H1 (cell line): ENCODE measurements around the gene HABP4. TPM values are rescaled to one million over a fixed set of nuclear protein-coding genes. Genes with fewer than 3 reads are reported as not detected.

Source experiments
- CTCF ChIA-PET: fragments of 300-600 bp; sonication (Branson Sonifier 250); formaldehyde crosslinking; loops from one replicate; lab custom pipeline; 2021; ENCODE audit not compliant: partially characterized antibody; lab: Charles Lee
- POLR2A ChIA-PET: fragments of 300-600 bp; sonication (Branson Sonifier 250); formaldehyde crosslinking; loops from one replicate; lab custom pipeline; 2021; ENCODE audit warnings: inconsistent platforms; ENCODE audit not compliant: partially characterized antibody; lab: Charles Lee
- DNase-seq, 2 experiments: peaks; one replicate each; pipeline versions ENCODE4 v3.0.0 to v3.0.0-alpha.2; 2010 to 2022; ENCODE audit warnings: low spot score in 2 of 2, low read depth in 1 of 2, mixed read lengths in 1 of 2
- FAIRE-seq: peaks from 2 replicates; lab custom pipeline; 2011; peaks lifted over from hg19 to GRCh38; lab: Jason Lieb, UNC
- H2AFZ ChIP-seq: 2 replicates; pipeline ENCODE4 v1.8.1; 2012; ENCODE audit warnings: low read length, inconsistent platforms
- H2AK5ac ChIP-seq: 2 replicates; pipeline ENCODE4 v1.6.1; 2013; ENCODE audit warnings: low read depth, low read length
- H2BK120ac ChIP-seq: replicated peaks from 2 replicates; pipeline ENCODE3; 2013; ENCODE audit warnings: low read depth, low read length, inconsistent platforms
- H2BK12ac ChIP-seq: 2 replicates; pipeline ENCODE4 v1.6.1; 2013; ENCODE audit warnings: low read depth, low read length
- H2BK15ac ChIP-seq: 2 replicates; pipeline ENCODE4 v1.6.1; 2013; ENCODE audit warnings: low read length
- H2BK20ac ChIP-seq: 2 replicates; pipeline ENCODE4 v1.6.1; 2013; ENCODE audit warnings: low read length
- H2BK5ac ChIP-seq: 2 replicates; pipeline ENCODE4 v1.6.1; 2013; ENCODE audit warnings: low read depth, low read length
- H3K14ac ChIP-seq: 2 replicates; pipeline ENCODE4 v1.6.1; 2013; ENCODE audit warnings: inconsistent platforms; ENCODE audit not compliant: insufficient read length
- H3K18ac ChIP-seq: 2 replicates; pipeline ENCODE4 v1.6.1; 2013; ENCODE audit warnings: low read length; ENCODE audit errors: extremely low read depth
- H3K23ac ChIP-seq: 2 replicates; pipeline ENCODE4 v1.6.1; 2013; ENCODE audit warnings: inconsistent platforms; ENCODE audit not compliant: insufficient read length
- H3K23me2 ChIP-seq: 2 replicates; pipeline ENCODE4 v1.6.1; 2013; ENCODE audit warnings: low read depth, low read length
- H3K27ac ChIP-seq: 2 replicates; pipeline ENCODE4 v1.6.1; 2011; ENCODE audit warnings: low read depth, low read length, inconsistent platforms
- H3K27me3 ChIP-seq, 4 experiments: replicated peaks in 1 of 4; 1 replicate in 1 of 4; 2 replicates in 3 of 4; pipeline versions ENCODE4 v1.6.1 to v1.8.1; 2011 to 2013; ENCODE audit warnings: low read length in 3 of 4, mild to moderate bottlenecking in 3 of 4, inconsistent platforms in 2 of 4, mixed read lengths in 2 of 4, moderate library complexity in 1 of 4; ENCODE audit not compliant: control insufficient read depth in 3 of 4, insufficient read depth in 3 of 4; ENCODE audit errors: extremely low read depth in 1 of 4
- H3K36me3 ChIP-seq, 4 experiments: 2 replicates each; pipeline versions ENCODE4 v1.6.1 to v1.8.1; 2011 to 2013; ENCODE audit warnings: mild to moderate bottlenecking in 4 of 4, low read length in 3 of 4, moderate library complexity in 2 of 4, control low read depth in 1 of 4, inconsistent platforms in 1 of 4; ENCODE audit not compliant: insufficient read depth in 4 of 4, control insufficient read depth in 2 of 4
- H3K4ac ChIP-seq: replicated peaks from 2 replicates; pipeline ENCODE3; 2013; ENCODE audit warnings: low read length, low read depth, mixed read lengths, inconsistent platforms; ENCODE audit not compliant: insufficient read length
- H3K4me1 ChIP-seq, 4 experiments: replicated peaks in 1 of 4; 1 replicate in 1 of 4; 2 replicates in 3 of 4; pipeline versions ENCODE4 v1.6.1 to v1.8.1; 2011 to 2013; ENCODE audit warnings: low read length in 3 of 4, inconsistent platforms in 2 of 4, mixed read lengths in 1 of 4; ENCODE audit not compliant: insufficient read depth in 4 of 4, control insufficient read depth in 3 of 4
- H3K4me2 ChIP-seq, 2 experiments: 2 replicates each; pipeline versions ENCODE4 v1.6.1 to v1.8.1; 2011 to 2013; ENCODE audit warnings: low read depth in 2 of 2, low read length in 2 of 2, control low read depth in 1 of 2, inconsistent platforms in 1 of 2, mild to moderate bottlenecking in 1 of 2; ENCODE audit not compliant: insufficient read depth in 1 of 2
- H3K4me3 ChIP-seq, 4 experiments: fragments of 200-600, 300-600 bp in 1 of 4; sonication (generic), shearing (Covaris generic), sonication (Bioruptor Twin) in 1 of 4; 2 replicates each; pipeline versions ENCODE4 v1.5.1 to v1.8.1; 2011 to 2016; ENCODE audit warnings: low read length in 4 of 4, low read depth in 3 of 4, control low read depth in 2 of 4, inconsistent platforms in 2 of 4, mild to moderate bottlenecking in 2 of 4, mixed read lengths in 1 of 4, moderate library complexity in 1 of 4; ENCODE audit not compliant: insufficient read depth in 2 of 4; ENCODE audit errors: extremely low read depth in 1 of 4
- H3K56ac ChIP-seq: replicated peaks from 2 replicates; pipeline ENCODE3; 2013; ENCODE audit warnings: low read depth, mild to moderate bottlenecking, mixed read lengths, low read length, inconsistent platforms; ENCODE audit not compliant: insufficient read length
- H3K79me1 ChIP-seq: 2 replicates; pipeline ENCODE4 v1.6.1; 2013; ENCODE audit warnings: low read depth, low read length, control low read depth
- H3K79me2 ChIP-seq, 2 experiments: 2 replicates each; pipeline versions ENCODE4 v1.6.1 to v1.8.1; 2012 to 2013; ENCODE audit warnings: low read length in 2 of 2, mild to moderate bottlenecking in 2 of 2, inconsistent platforms in 1 of 2; ENCODE audit not compliant: insufficient read depth in 2 of 2, control insufficient read depth in 1 of 2
- H3K9ac ChIP-seq, 4 experiments: replicated peaks in 1 of 4; 1 replicate in 1 of 4; 2 replicates in 3 of 4; pipeline versions ENCODE4 v1.6.1 to v1.8.1; 2011 to 2013; ENCODE audit warnings: low read depth in 3 of 4, low read length in 3 of 4, control low read depth in 2 of 4, mild to moderate bottlenecking in 2 of 4, moderate library complexity in 2 of 4, inconsistent platforms in 1 of 4; ENCODE audit errors: extremely low read depth in 1 of 4
- H3K9me3 ChIP-seq, 2 experiments: 2 replicates each; pipeline versions ENCODE4 v1.6.1 to v1.8.1; 2012 to 2013; ENCODE audit warnings: mild to moderate bottlenecking in 2 of 2, moderate library complexity in 2 of 2, control low read depth in 1 of 2, inconsistent platforms in 1 of 2, low read depth in 1 of 2, low read length in 1 of 2, mixed read lengths in 1 of 2; ENCODE audit not compliant: insufficient read depth in 2 of 2
- H4K20me1 ChIP-seq, 2 experiments: replicated peaks in 1 of 2; 2 replicates each; pipeline versions ENCODE3 to v1.8.1; 2011 to 2013; ENCODE audit warnings: inconsistent platforms in 2 of 2, low read length in 2 of 2, mild to moderate bottlenecking in 1 of 2; ENCODE audit not compliant: insufficient read depth in 2 of 2, control insufficient read depth in 1 of 2
- H4K5ac ChIP-seq: 2 replicates; pipeline ENCODE4 v1.6.1; 2013; ENCODE audit warnings: low read length, low read depth, mixed read lengths, inconsistent platforms; ENCODE audit not compliant: insufficient read length
- H4K8ac ChIP-seq: 2 replicates; pipeline ENCODE4 v1.8.0; 2013; ENCODE audit warnings: mild to moderate bottlenecking, moderate library complexity, low read length, inconsistent platforms; ENCODE audit not compliant: insufficient read depth; ENCODE audit errors: extremely low read depth
- H4K91ac ChIP-seq: replicated peaks from 2 replicates; pipeline ENCODE3; 2013; ENCODE audit warnings: low read length, mixed read lengths, inconsistent platforms; ENCODE audit not compliant: insufficient read length
- EGR1 ChIP-seq: IDR thresholded peaks from 2 replicates; pipeline ENCODE4 v1.6.1; 2011; ENCODE audit warnings: low read depth, low read length, borderline replicate concordance
- WGBS, 2 experiments: shearing (Covaris generic) in 1 of 2; methylation state at CpG; one replicate each; pipeline versions ENCODE4 v1.1.6 to v1.1.7; 2013 to 2015; ENCODE audit warnings: low lambda C conversion rate in 2 of 2, mixed read lengths in 2 of 2, inconsistent platforms in 1 of 2, low coverage in 1 of 2, missing lambda C conversion rate in 1 of 2; ENCODE audit not compliant: insufficient replicate concordance in 2 of 2, insufficient coverage in 1 of 2, insufficient read length in 1 of 2; ENCODE audit errors: extremely low coverage in 1 of 2, missing lambda C conversion rate in 1 of 2; 5-methylcytosine and 5-hydroxymethylcytosine counted together
- polyA plus RNA-seq, 7 experiments: library from polyadenylated mRNA; depleted of rRNA in 3 of 7; stranded (reverse) in 5 of 7; unstranded in 2 of 7; fragments of >200 nt in 5 of 7; fragments of 200-250 nt in 2 of 7; gene quantifications; 1 replicate in 5 of 7; 2 replicates in 1 of 7; 4 replicates in 1 of 7; pipeline versions ENCODE4 v1.2.1 to v1.2.3, GENCODE V29; 2011 to 2013; ENCODE audit warnings: missing spikeins in 2 of 7, mixed read lengths in 2 of 7
- total RNA-seq: library from RNA; stranded (reverse); fragmentation: NEBNext Ultra II Directional; extraction: Animal tissue kit (Norgen Biotek cat#: 25700); gene quantifications from 2 replicates; pipeline ENCODE4 v1.2.1, GENCODE V29; 2021

HABP4 gene
- total and polyA plus RNA-seq, 2 of the 8 experiments (the other 6 are each of a cell fraction or from before 2014, with no cell fraction given): 3.3 to 11.2 TPM

DNA sequence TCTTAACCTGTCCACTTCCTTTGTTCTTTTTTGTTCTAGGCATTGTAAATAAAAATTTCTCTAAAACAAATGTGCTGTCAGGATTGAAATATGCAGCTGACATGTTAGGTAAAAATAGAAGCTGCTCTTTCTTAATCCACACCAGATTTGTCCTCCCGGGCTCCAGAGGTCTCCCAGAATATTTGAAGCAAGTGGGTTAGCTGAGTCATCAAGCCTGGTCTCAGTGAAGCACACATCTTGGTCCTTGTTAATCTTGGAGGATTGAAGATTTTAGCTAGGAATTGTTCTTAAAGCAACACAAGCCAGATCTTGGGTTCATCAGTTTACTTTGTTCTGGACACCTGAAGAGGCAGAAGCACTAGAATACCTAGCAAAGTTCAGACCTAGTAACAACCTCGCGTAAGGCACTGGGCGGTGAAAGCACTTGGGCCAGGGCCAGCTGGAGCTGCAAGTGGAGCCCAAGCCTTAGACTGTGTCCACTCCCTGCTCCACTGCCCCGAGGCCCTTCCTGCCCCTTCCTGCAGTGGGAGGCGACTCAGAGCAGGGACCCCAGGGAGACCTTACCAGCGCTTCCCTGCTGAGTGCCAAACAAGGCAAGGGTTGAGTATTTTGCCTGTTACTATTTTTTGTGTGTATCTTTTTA lies 36.5 kb downstream of the HABP4 start:
- Histone ChIP-seq H3K79me2 (no peaks in the 10 kb centered on the region), H4K5ac (no peak overlapping the region), H2AK5ac (no peak overlapping the region), H2BK15ac (no peak overlapping the region), H3K9me3 (no peaks in the 10 kb centered on the region), H2AFZ (no peak overlapping the region), H3K14ac (no peak overlapping the region), H3K27ac (no peak overlapping the region), H2BK5ac (no peak overlapping the region), H4K91ac (no peak overlapping the region), H3K4me1 (no peaks in the 10 kb centered on the region), H3K9ac (no peak overlapping the region), H3K56ac (no peak overlapping the region), H2BK120ac (no peak overlapping the region), H4K8ac (0 out of 2 replicates have a peak overlapping the region, but pooled peaks have one; percentile 22), H3K4ac (no peak overlapping the region), H3K18ac (no peak overlapping the region), H3K27me3 (no peaks in the 10 kb centered on the region), H4K20me1 (peaks cover 0 to 7% of the 10 kb centered on the region in 2 experiments), H3K36me3 (peaks cover 0 to 28% (median 11%) of the 10 kb centered on the region in 4 experiments; a peak in 5 of 8 replicates), H3K4me3 (no peak overlapping the region), H3K23ac (no peak overlapping the region), H3K23me2 (no peaks in the 10 kb centered on the region), H3K4me2 (no peak overlapping the region), H2BK12ac (no peak overlapping the region), H3K79me1 (no peaks in the 10 kb centered on the region; the same call in 1 of the 2 replicates), H2BK20ac (no peak overlapping the region)
- WGBS, 2 experiments: 88% methylated on average over 7 of the region's 7 CpGs; no CpG with 5 or more reads in 1 of the 2 experiments
- no peak for DNase-seq
- CTCF ChIA-PET: interaction anchor here (0.9 to 1.9 kb wide), 6 partner anchors 9 to 159 kb away, joined by 3 to 5 read pairs (median 4); no protein-coding TSS in a partner anchor
- FAIRE-seq: no peak
- TF ChIP-seq EGR1: no peak
- POLR2A ChIA-PET: no interaction called here
